ENCODE measurements around the gene DHRS11.

The DHRS11 gene, protein sequence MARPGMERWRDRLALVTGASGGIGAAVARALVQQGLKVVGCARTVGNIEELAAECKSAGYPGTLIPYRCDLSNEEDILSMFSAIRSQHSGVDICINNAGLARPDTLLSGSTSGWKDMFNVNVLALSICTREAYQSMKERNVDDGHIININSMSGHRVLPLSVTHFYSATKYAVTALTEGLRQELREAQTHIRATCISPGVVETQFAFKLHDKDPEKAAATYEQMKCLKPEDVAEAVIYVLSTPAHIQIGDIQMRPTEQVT

GRCh38 chr17:36591434-36592315 lies at the start of gene DHRS11:
DHRS11 (plus strand) TSS chr17:36591879; CDS start chr17:36592010, 131 bp downstream.
- TF ChIP-seq CTCF (IDR thresholded peaks at IDR 0.05; ENCODE audit: low read length, missing control alignments) = no peak
- H3K4me3 ChIP-seq (replicated peaks; ENCODE audit: low read depth, low read length) = peak within 1 kb of the TSS; percentile 56
- peak; percentile 58 for DNase-seq (ENCODE audit: low read depth)

- TF ChIP-seq CTCF (IDR thresholded peaks at IDR 0.05; ENCODE audit: low read length, missing control alignments) = no peak
- no peak for DNase-seq (ENCODE audit: low read depth)
Observed at GRCh38 chr17:36542755-36543154, 48.9 kb upstream of the DHRS11 start.

DNA sequence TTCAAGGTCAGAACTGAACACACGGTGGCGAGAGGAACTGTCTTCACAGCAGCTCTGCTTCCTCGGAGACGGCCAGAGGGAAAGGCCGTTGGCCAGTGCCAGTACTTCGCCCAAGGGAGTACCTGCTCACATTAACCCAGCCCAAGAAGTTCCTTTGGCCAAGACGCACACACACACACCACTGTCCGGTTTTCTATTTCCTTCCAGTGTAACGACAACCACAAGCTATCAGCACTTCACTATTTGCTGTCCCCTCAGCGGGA lies 47.7 kb upstream of the DHRS11 start:
- peak; percentile 65 for DNase-seq (ENCODE audit: low read depth)
- H3K4me3 ChIP-seq (replicated peaks; ENCODE audit: low read depth, low read length) = peak overlapping the region; percentile 73
- TF ChIP-seq CTCF (IDR thresholded peaks at IDR 0.05; ENCODE audit: low read length, missing control alignments) = peak; percentile 27

More at GRCh38 chr17:36542755-36543154, 48.9 kb upstream of the DHRS11 start:
- H3K4me3 ChIP-seq (replicated peaks; ENCODE audit: low read depth, low read length) = no peak overlapping the region

DNA sequence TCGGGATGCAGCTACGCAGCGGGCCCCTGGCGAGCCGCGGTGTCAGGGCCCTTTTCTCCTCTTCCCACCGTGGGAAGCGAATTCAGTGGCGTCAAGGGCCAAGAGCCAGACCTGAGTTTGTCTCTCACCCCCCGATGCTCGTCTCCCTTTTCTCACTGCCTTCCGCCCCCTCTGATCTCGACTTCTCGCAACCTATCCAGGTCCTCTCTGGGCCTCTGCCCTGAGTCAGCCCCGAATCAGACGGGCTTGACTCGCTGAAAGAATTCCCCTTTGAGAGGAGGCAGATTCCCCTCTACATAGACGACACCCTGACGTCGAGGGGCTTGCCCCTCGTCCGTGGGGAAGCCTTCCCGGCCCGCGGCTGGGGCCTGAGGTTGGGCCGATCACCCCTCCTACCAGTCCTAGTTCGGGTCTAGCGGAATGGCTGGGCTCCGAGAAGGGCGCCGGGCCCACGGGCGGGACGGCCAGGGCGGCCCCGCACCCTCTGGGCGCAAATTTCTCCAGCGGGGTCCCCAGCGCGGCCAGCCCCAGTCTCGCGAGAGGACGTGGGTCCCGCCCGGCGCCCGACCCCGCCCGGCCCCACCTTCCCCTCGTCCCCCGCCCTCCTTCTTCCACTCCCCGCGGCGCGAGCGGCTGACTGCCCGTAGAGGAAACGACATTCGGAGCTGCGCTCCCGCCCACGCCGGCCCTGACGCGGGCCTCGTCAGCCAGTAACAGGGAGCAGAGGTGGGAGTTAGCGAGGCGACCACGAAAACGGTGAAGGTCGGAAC lies 47.2 kb upstream of the DHRS11 start, which contains the start of gene GGNBP2:
TSS of gene GGNBP2 (plus strand) at position 613 of the 770 bp plus-strand sequence. CDS start 806 bp downstream, outside the sequence.
- peak; percentile 94 for DNase-seq (ENCODE audit: low read depth)

GRCh38 chr17:36545077-36545464 lies 46.6 kb upstream of the DHRS11 start:
- no peak for TF ChIP-seq CTCF (IDR thresholded peaks at IDR 0.05; ENCODE audit: low read length, missing control alignments)
- H3K4me3 ChIP-seq (replicated peaks; ENCODE audit: low read depth, low read length) = peak overlapping the region; percentile 73

More for the DNA sequence above, 47.2 kb upstream of the DHRS11 start, which contains the start of gene GGNBP2:
- peak within 1 kb of the TSS; percentile 73 for H3K4me3 ChIP-seq (replicated peaks; ENCODE audit: low read depth, low read length)
- TF ChIP-seq CTCF (IDR thresholded peaks at IDR 0.05; ENCODE audit: low read length, missing control alignments) = no peak

DNA sequence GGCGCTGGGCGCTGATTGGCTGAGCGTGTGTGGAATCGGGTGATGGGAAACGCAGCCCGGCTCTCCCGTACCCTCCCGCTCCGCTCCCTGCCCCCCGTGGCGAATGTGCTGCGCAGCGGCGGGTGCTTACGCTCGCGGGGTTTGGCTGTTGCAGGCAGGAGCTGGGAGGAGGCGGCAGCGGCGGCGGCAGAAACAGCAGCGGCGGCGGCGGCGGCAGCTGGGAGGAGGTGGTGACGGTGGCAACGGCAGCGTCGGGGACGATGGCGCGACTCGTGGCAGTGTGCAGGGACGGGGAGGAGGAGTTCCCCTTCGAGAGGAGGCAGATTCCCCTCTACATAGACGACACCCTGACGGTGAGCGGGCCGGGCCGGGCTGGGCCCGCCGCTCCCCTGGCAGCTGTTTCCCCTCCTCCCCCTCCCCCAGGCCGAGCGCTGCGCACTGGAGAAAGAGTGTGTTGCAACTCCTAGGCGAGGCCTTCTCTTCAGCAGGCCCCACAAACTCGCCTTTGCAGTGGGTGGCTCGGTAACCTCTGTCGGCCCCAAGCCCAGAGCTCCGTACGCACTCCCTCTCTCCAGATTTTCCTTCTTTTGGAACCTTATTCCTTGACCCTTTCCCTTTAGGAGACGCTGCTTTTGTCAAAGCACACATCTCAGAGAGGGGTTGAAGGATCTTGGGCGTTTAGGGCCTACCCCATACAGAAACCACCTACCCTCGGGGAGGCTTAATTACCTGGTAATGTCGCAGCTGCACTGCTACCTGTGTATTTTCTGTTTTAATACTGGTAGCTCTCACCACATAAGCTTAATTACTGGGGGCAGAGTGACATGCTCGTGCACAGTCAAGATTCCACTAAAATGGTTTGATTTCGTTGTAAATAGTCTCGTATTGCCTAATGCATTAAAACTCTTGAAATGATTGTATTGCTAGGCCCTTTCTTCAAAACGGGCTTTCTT lies 45.9 kb upstream of the DHRS11 start:
- H3K4me3 ChIP-seq (replicated peaks; ENCODE audit: low read depth, low read length) = peak overlapping the region; percentile 73
- DNase-seq (ENCODE audit: low read depth) = peak; percentile 98
- TF ChIP-seq CTCF (IDR thresholded peaks at IDR 0.05; ENCODE audit: low read length, missing control alignments) = no peak

More at GRCh38 chr17:36545077-36545464, 46.6 kb upstream of the DHRS11 start:
- no peak for DNase-seq (ENCODE audit: low read depth)
